ENCODE data around the gene NR3C2. TPM values are rescaled to one million over a fixed set of nuclear protein-coding genes. Genes with fewer than 3 reads are reported as not detected.

Gene NR3C2
- total and polyA plus RNA-seq, 12 donors, result 2.2 to 28.6 (median 23.3) TPM

- TF ChIP-seq, protein P1, sequence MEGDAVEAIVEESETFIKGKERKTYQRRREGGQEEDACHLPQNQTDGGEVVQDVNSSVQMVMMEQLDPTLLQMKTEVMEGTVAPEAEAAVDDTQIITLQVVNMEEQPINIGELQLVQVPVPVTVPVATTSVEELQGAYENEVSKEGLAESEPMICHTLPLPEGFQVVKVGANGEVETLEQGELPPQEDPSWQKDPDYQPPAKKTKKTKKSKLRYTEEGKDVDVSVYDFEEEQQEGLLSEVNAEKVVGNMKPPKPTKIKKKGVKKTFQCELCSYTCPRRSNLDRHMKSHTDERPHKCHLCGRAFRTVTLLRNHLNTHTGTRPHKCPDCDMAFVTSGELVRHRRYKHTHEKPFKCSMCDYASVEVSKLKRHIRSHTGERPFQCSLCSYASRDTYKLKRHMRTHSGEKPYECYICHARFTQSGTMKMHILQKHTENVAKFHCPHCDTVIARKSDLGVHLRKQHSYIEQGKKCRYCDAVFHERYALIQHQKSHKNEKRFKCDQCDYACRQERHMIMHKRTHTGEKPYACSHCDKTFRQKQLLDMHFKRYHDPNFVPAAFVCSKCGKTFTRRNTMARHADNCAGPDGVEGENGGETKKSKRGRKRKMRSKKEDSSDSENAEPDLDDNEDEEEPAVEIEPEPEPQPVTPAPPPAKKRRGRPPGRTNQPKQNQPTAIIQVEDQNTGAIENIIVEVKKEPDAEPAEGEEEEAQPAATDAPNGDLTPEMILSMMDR (IDR thresholded peaks at IDR 0.05), result no peak
- Histone ChIP-seq H3K36me3 (no peaks in the 10 kb centered on the region), H3K9me3 (no peaks in the 10 kb centered on the region), H3K4me3 (no peak overlapping the region), H3K27me3 (no peaks in the 10 kb centered on the region), H3K27ac (no peak overlapping the region), H3K4me1 (peaks cover 0 to 44% (median 9%) of the 10 kb centered on the region in 9 donors)
- 67 to 85% methylated on average over 4 of the region's 4 CpGs for whole genome bisulfite sequencing, 2 donors
- DNase-seq (no peak), ATAC-seq (no peak)
- intact Hi-C loops (cut with DNase I), result no loop called here
These were observed 188.4 kb downstream of the NR3C2 start for GRCh38 chr4:148253768-148254167.

GRCh38 chr4:148248824-148249223 lies 193.4 kb downstream of the NR3C2 start:
- H3K4me3 ChIP-seq, result no peak overlapping the region
- intact Hi-C loops (cut with DNase I), result no loop called here
- ATAC-seq, result no peak

DNA sequence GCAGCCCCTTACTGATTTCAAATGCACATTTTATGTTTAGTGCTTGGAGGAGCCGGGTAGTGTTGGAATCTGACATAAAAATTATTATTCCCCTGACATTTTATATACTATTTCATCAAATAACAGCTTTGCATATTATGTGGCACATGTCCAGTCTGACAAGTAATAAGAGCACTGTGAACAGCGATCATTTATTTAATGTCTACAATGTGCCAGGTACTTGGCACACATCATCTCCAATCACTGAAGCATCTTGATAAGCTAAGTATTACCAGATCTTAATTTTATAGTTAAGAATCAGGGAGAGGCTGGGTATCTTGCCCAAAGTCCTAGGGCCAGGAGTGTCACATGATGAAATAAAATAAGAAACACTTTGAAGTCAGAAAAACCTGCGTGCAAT lies 197.2 kb downstream of the NR3C2 start:
- no peak overlapping the region for H3K4me3 ChIP-seq
- intact Hi-C loops (cut with DNase I), result no loop called here
- H3K27ac ChIP-seq, result no peak overlapping the region
- ATAC-seq, result no peak
- no peaks in the 10 kb centered on the region for H3K36me3 ChIP-seq
- TF ChIP-seq, protein P1 (IDR thresholded peaks at IDR 0.05), result no peak
- peaks cover 0 to 11% (median 0%) of the 10 kb centered on the region in 9 donors for H3K4me1 ChIP-seq
- no peak for DNase-seq
- WGBS, 2 donors, result 60 to 79% methylated on average over 3 of the region's 3 CpGs
- H3K9me3 ChIP-seq, result no peaks in the 10 kb centered on the region
- no peaks in the 10 kb centered on the region for H3K27me3 ChIP-seq

More at GRCh38 chr4:148248824-148249223, 193.4 kb downstream of the NR3C2 start:
- H3K27me3 ChIP-seq, result no peaks in the 10 kb centered on the region
- WGBS, 2 donors, result 79 to 92% methylated on average over 4 of the region's 4 CpGs
- H3K36me3 ChIP-seq, result no peaks in the 10 kb centered on the region
- DNase-seq, result no peak
- H3K9me3 ChIP-seq, result no peaks in the 10 kb centered on the region
- no peak overlapping the region for H3K27ac ChIP-seq
- TF ChIP-seq, protein P1 (IDR thresholded peaks at IDR 0.05), result no peak
- H3K4me1 ChIP-seq, result peaks cover 0 to 27% (median 4%) of the 10 kb centered on the region in 9 donors

- H3K36me3 ChIP-seq, result no peaks in the 10 kb centered on the region
- no peaks in the 10 kb centered on the region for H3K9me3 ChIP-seq
- peaks cover 0 to 21% (median 2%) of the 10 kb centered on the region in 9 donors for H3K4me1 ChIP-seq
- intact Hi-C loops (cut with DNase I), result no loop called here
- TF ChIP-seq, protein P1 (IDR thresholded peaks at IDR 0.05), result no peak
- DNase-seq, result no peak
- WGBS, 2 donors, result 65 to 81% methylated on average over 6 of the region's 6 CpGs
- H3K4me3 ChIP-seq, result no peak overlapping the region
- no peak overlapping the region for H3K27ac ChIP-seq
- no peak for ATAC-seq
- H3K27me3 ChIP-seq, result no peaks in the 10 kb centered on the region
These were observed 198.4 kb downstream of the NR3C2 start for GRCh38 chr4:148243837-148244236.

Data from heart right ventricle (tissue), 16 donors.